ENCODE data around the gene STK40. TPM values are rescaled to one million over a fixed set of nuclear protein-coding genes. Genes with fewer than 3 reads are reported as not detected.

Gene STK40
- total RNA-seq, 1 experiment from 2014 or later: 10.0 TPM

- no peak overlapping the region for H3K4me3 ChIP-seq
- no peaks in the 10 kb centered on the region for H3K9me3 ChIP-seq
- H3K27me3 ChIP-seq: no peaks in the 10 kb centered on the region
- peaks cover 61% of the 10 kb centered on the region for H3K36me3 ChIP-seq
- DNase-seq: no peak
Observed at GRCh38 chr1:36358514-36359084, 27.1 kb downstream of the STK40 start.

DNA sequence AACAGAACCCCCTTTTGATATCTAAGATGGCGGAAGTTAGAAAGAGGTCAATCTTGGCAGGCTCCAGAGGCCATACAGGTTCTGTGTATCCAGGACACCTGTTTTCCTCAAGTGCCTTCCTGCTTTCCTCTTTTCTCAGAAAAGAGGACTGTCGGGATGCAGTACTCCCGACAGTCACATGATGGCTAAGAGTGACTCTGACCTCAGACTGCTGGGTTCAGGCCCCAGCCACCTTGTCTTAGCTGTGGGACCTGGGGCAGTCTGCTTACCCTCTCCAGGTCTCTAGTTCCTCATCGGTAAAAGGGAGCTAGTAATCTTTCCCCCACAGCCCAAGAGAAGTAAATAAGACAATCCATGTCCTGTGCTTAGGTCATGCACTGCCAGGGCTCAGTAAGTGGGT lies 29.9 kb downstream of the STK40 start:
- no peak for DNase-seq
- Histone ChIP-seq H3K36me3 (peaks cover 63% of the 10 kb centered on the region), H3K4me3 (no peak overlapping the region)

DNA sequence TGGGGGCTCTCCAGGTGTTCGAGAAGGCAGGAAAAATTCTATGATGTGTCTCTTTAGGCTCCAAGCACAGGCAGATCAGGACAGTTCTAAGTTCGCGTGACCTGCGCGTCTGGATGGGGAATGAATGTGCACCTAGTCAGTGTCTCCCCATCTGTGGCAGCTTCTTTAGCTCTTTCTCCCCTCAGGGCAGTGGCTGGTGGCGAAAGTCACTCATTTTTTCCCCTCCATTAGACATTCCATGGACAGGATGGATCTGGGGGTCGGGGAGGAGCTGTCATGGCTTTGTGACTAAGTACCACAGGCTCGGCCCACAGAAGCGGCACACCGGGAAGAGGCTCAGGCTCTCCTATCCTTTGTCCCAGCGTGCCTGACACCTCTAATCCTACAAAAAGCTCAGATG lies 31.2 kb downstream of the STK40 start:
- DNase-seq: no peak

More for the DNA sequence above, 29.9 kb downstream of the STK40 start:
- H3K9me3 ChIP-seq: no peaks in the 10 kb centered on the region
- H3K27me3 ChIP-seq: no peaks in the 10 kb centered on the region

GRCh38 chr1:36352910-36353878 lies 32.5 kb downstream of the STK40 start:
- no peaks in the 10 kb centered on the region for H3K27me3 ChIP-seq
- H3K36me3 ChIP-seq: peaks cover 66% of the 10 kb centered on the region
- peak; percentile 54 for DNase-seq
- H3K4me3 ChIP-seq: no peak overlapping the region
- H3K9me3 ChIP-seq: no peaks in the 10 kb centered on the region

More for the DNA sequence above, 31.2 kb downstream of the STK40 start:
- no peak overlapping the region for H3K4me3 ChIP-seq
- no peaks in the 10 kb centered on the region for H3K9me3 ChIP-seq
- H3K36me3 ChIP-seq: peaks cover 66% of the 10 kb centered on the region
- H3K27me3 ChIP-seq: no peaks in the 10 kb centered on the region

DNA sequence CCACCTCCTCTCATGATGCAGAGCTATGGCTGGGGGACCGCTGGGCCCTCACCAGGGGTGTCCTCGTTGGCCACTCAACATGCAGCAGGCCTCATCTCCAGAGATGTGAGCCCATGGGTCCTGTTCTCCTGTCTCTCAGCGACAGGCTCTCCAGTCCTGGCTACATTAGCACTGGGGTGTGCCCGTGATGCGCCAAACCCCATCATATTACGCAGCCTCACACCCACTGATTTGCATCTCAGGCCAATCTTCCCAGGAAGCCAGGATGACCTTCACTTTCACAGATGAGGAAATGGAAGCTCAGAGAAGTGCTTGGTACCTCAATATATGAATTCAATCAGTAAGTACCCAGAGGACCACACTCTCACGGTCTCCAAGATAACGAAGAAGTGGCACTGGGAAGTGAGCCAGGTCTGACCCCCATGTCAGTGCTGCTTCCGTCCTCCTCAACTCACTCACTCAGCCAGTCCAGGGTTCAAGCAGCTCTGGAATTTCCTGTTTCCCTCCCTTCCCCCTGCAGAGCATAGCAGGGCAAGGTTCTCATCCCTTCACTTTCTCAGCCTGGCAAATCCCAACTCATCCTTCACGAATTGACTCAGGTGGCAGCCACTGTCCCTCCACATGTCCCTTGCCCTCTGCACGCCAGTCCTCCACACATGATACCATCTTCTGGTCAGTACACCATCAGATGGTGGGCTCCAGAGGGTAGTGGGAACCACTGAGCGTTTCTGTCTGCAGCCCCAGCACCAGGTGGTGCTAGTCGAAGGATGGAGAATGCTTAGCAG lies 33.4 kb downstream of the STK40 start:
- no peaks in the 10 kb centered on the region for H3K9me3 ChIP-seq
- peaks cover 64% of the 10 kb centered on the region for H3K36me3 ChIP-seq
- no peak for DNase-seq
- H3K27me3 ChIP-seq: no peaks in the 10 kb centered on the region
- H3K4me3 ChIP-seq: no peak overlapping the region

GRCh38 chr1:36351227-36351977 lies 34.3 kb downstream of the STK40 start:
- peaks cover 65% of the 10 kb centered on the region for H3K36me3 ChIP-seq

DNA sequence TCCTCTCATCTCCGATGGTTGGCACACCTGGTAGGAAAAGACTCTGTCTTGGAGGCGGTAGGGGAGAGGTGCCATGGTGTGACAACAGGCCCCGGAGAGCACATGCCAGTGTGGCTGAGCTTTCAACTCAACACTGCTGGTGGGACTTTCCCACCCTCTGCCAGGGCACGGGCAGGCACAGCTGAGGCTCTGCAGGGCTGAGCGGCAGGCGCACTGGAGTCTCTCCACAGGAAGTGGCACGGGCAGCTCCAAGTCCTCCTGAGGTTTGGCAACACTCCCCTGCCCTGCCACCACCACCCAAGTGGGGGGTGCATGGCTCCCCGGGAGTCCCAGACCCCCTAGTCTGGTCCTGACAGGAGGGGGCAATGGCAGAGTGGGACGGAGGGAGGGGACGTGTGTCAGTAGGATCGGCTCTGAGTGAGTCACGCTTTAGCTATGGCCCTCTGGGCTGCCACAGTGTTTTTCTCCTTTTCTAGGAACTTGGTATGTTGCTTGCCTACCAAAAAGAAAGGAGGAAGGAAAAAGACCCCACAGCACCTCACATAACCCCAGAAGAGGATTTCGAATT lies 35.0 kb downstream of the STK40 start:
- H3K27me3 ChIP-seq: no peaks in the 10 kb centered on the region
- H3K9me3 ChIP-seq: no peaks in the 10 kb centered on the region
- no peak overlapping the region for H3K4me3 ChIP-seq
- H3K36me3 ChIP-seq: peaks cover 66% of the 10 kb centered on the region
- peak; percentile 84 for DNase-seq

More at GRCh38 chr1:36351227-36351977, 34.3 kb downstream of the STK40 start:
- Histone ChIP-seq H3K4me3 (no peak overlapping the region), H3K9me3 (no peaks in the 10 kb centered on the region), H3K27me3 (no peaks in the 10 kb centered on the region)
- peak; percentile 89 for DNase-seq

- no peaks in the 10 kb centered on the region for H3K27me3 ChIP-seq
- peaks cover 63% of the 10 kb centered on the region for H3K36me3 ChIP-seq
- peak; percentile 22 for DNase-seq
Observed at GRCh38 chr1:36349839-36350238, 35.9 kb downstream of the STK40 start.

GRCh38 chr1:36349241-36349671 lies 36.5 kb downstream of the STK40 start:
- H3K9me3 ChIP-seq: no peaks in the 10 kb centered on the region
- no peak overlapping the region for H3K4me3 ChIP-seq
- DNase-seq: peak; percentile 58
- H3K27me3 ChIP-seq: no peaks in the 10 kb centered on the region
- H3K36me3 ChIP-seq: peaks cover 58% of the 10 kb centered on the region

More at GRCh38 chr1:36349839-36350238, 35.9 kb downstream of the STK40 start:
- H3K9me3 ChIP-seq: no peaks in the 10 kb centered on the region
- H3K4me3 ChIP-seq: no peak overlapping the region

GRCh38 chr1:36346741-36347370 lies 38.9 kb downstream of the STK40 start:
- DNase-seq: no peak
- Histone ChIP-seq H3K27me3 (no peaks in the 10 kb centered on the region), H3K4me3 (no peak overlapping the region), H3K9me3 (no peaks in the 10 kb centered on the region), H3K36me3 (peaks cover 59% of the 10 kb centered on the region)

GRCh38 chr1:36345353-36345752 lies 40.4 kb downstream of the STK40 start:
- no peaks in the 10 kb centered on the region for H3K27me3 ChIP-seq
- no peak for DNase-seq
- no peak overlapping the region for H3K4me3 ChIP-seq
- no peaks in the 10 kb centered on the region for H3K9me3 ChIP-seq
- peaks cover 68% of the 10 kb centered on the region for H3K36me3 ChIP-seq

DNA sequence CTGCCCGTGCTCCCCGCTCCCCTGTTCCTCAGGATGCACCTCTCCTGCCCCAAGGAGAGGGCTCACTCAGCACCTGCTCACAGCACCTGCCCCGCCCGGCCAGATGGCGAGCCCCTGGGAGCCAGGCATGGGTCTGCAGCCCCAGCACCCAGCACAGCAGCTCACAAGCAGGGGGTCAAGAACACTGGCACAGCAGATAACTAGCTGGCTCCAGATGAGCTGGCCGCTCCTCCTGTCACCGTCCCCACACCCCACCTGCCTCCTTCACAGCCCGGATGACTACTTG lies 41.4 kb downstream of the STK40 start:
- H3K36me3 ChIP-seq: peaks cover 62% of the 10 kb centered on the region
- H3K9me3 ChIP-seq: no peaks in the 10 kb centered on the region
- H3K4me3 ChIP-seq: no peak overlapping the region
- no peak for DNase-seq
- H3K27me3 ChIP-seq: no peaks in the 10 kb centered on the region

DNA sequence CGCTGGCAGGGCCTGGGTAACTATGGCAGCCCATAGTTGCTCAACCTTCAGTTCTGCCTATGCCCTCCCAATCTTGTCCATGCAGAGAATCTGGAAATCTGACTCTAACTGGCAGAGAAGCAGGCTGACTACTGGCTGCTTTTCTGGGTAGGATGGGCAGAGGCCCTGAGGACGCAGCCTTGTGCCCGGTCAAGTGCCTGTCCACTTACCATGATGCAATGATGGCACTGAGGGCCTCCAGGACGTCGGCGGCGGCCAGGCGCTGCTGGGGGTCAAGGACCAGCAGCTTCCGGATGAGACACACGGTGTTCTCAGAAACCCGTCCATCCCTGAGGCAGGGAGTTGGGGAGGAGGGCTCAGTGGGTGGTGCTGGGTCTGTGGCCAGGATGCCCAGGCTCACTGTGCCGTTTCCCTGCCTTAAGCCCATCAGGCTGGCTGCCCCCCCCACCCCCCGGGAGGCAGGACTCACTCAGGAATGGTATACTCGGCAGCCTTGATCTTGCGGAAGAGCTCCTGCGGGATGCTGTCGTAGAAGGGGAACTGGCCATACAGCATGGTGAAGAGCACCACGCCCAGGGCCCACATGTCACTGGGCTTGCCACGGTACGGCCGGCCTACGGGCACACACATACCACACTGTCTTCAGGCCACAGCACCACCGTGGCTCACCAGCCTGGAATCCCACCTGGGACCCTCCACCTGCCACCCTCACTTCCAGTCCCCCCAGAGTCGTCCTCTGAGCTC lies 41.9 kb downstream of the STK40 start:
- peaks cover 58% of the 10 kb centered on the region for H3K36me3 ChIP-seq
- no peaks in the 10 kb centered on the region for H3K27me3 ChIP-seq
- no peak overlapping the region for H3K4me3 ChIP-seq
- no peaks in the 10 kb centered on the region for H3K9me3 ChIP-seq
- no peak for DNase-seq

GRCh38 chr1:36342426-36343185 lies 43.1 kb downstream of the STK40 start:
- peaks cover 46% of the 10 kb centered on the region for H3K36me3 ChIP-seq
- DNase-seq: peak; percentile 81
- no peaks in the 10 kb centered on the region for H3K27me3 ChIP-seq
- H3K4me3 ChIP-seq: no peak overlapping the region
- H3K9me3 ChIP-seq: no peaks in the 10 kb centered on the region

Measured in MG63 (cell line).